Cerebellar cortex (tissue), 1 donor: ENCODE results near the gene TUBG1.

Experiments used
- DNase-seq: peaks from one replicate; pipeline ENCODE4 v3.0.0-alpha.2; 2015; ENCODE audit warnings: low spot score

Gene TUBG1

GRCh38 chr17:42609182-42609813 is at the start of gene TUBG1, which contains the start of gene RETREG3:
Gene TUBG1, plus strand, starts transcription at chr17:42609683. Its CDS starts 55 bp downstream, at chr17:42609738.
Gene RETREG3, minus strand, starts transcription at chr17:42609374. Its CDS starts 50 bp downstream, at chr17:42609324.
- peak; percentile 99 for DNase-seq

GRCh38 chr17:42560246-42560645 is 49.2 kb upstream of the TUBG1 start:
- no peak for DNase-seq

- DNase-seq = peak; percentile 96
Measured at GRCh38 chr17:42561897-42562387, 47.5 kb upstream of the TUBG1 start, which contains the start of gene COASY. Gene COASY, plus strand, starts transcription at chr17:42562148. Its CDS starts 475 bp downstream, at chr17:42562623.

GRCh38 chr17:42562388-42563142 is 46.9 kb upstream of the TUBG1 start:
- no peak for DNase-seq

- no peak for DNase-seq
Measured at GRCh38 chr17:42563143-42563509, 46.4 kb upstream of the TUBG1 start.

- no peak for DNase-seq
Measured at GRCh38 chr17:42563543-42563942, 45.9 kb upstream of the TUBG1 start.

GRCh38 chr17:42563950-42564349 is 45.5 kb upstream of the TUBG1 start:
- DNase-seq = no peak

- DNase-seq = no peak
Measured at GRCh38 chr17:42564815-42565522, 44.5 kb upstream of the TUBG1 start.

- no peak for DNase-seq
Measured at GRCh38 chr17:42565523-42566214, 43.8 kb upstream of the TUBG1 start.

GRCh38 chr17:42566215-42566882 is 43.1 kb upstream of the TUBG1 start:
- no peak for DNase-seq

- peak; percentile 84 for DNase-seq
Measured at GRCh38 chr17:42566883-42567573, 42.5 kb upstream of the TUBG1 start, which contains the start of gene MLX. Gene MLX, plus strand, starts transcription at chr17:42567100. Its CDS starts 25 bp downstream, at chr17:42567125.

GRCh38 chr17:42568341-42569111 is 41.0 kb upstream of the TUBG1 start:
- no peak for DNase-seq

- DNase-seq = no peak
Measured at GRCh38 chr17:42571435-42572225, 37.9 kb upstream of the TUBG1 start.

GRCh38 chr17:42573095-42573494 is 36.4 kb upstream of the TUBG1 start:
- no peak for DNase-seq

GRCh38 chr17:42574463-42574862 is 35.0 kb upstream of the TUBG1 start:
- DNase-seq = no peak

- DNase-seq = no peak
Measured at GRCh38 chr17:42577140-42577531, 32.3 kb upstream of the TUBG1 start.

- peak; percentile 95 for DNase-seq
Measured at GRCh38 chr17:42577532-42578281, 31.8 kb upstream of the TUBG1 start, which contains the start of gene PSMC3IP. Gene PSMC3IP, minus strand, starts transcription at chr17:42577729. Its CDS starts 43 bp downstream, at chr17:42577686.

GRCh38 chr17:42578282-42578869 is 31.1 kb upstream of the TUBG1 start:
- DNase-seq = peak; percentile 76
